ENCODE results near the gene NPC1.
"Not testable (repeated sequence)": the region's sequence is repeated elsewhere in the genome, so short reads cannot be mapped to it uniquely, and the experiment has no call there.

The NPC1 gene

GRCh38 chr18:23523429-23524212, 62.7 kb downstream of the NPC1 start:
- DNase-seq (ENCODE audit: low read depth): peak; percentile 86

- no peak for DNase-seq (ENCODE audit: low read depth)
These were observed 64.4 kb downstream of the NPC1 start for GRCh38 chr18:23521907-23522306.

- DNase-seq (ENCODE audit: low read depth): no peak
These were observed 65.0 kb downstream of the NPC1 start for GRCh38 chr18:23521271-23521670.

GRCh38 chr18:23519734-23520133, 66.6 kb downstream of the NPC1 start:
- DNase-seq (ENCODE audit: low read depth): no peak

GRCh38 chr18:23515911-23516546, 70.3 kb downstream of the NPC1 start:
- DNase-seq (ENCODE audit: low read depth): peak; percentile 74

GRCh38 chr18:23512641-23513040, 73.7 kb downstream of the NPC1 start:
- peak; percentile 65 for DNase-seq (ENCODE audit: low read depth)

- DNase-seq (ENCODE audit: low read depth): not testable (repeated sequence)
These were observed 74.1 kb downstream of the NPC1 start for GRCh38 chr18:23512216-23512615.

- not testable (repeated sequence) for DNase-seq (ENCODE audit: low read depth)
These were observed 75.4 kb downstream of the NPC1 start for GRCh38 chr18:23510923-23511322.

GRCh38 chr18:23506393-23506792, 79.9 kb downstream of the NPC1 start:
- DNase-seq (ENCODE audit: low read depth): no peak

- DNase-seq (ENCODE audit: low read depth): no peak
These were observed 81.6 kb downstream of the NPC1 start for GRCh38 chr18:23504720-23505119.

- DNase-seq (ENCODE audit: low read depth): no peak
These were observed 82.4 kb downstream of the NPC1 start for GRCh38 chr18:23503963-23504344.

GRCh38 chr18:23503038-23503962, 83.0 kb downstream of the NPC1 start, which contains the start of gene RMC1:
Gene RMC1 (plus strand): TSS chr18:23503511. CDS start chr18:23503619, 108 bp downstream.
- DNase-seq (ENCODE audit: low read depth): peak; percentile 94

- no peak for DNase-seq (ENCODE audit: low read depth)
These were observed 83.7 kb downstream of the NPC1 start for GRCh38 chr18:23502516-23503037.

- DNase-seq (ENCODE audit: low read depth): no peak
These were observed 84.7 kb downstream of the NPC1 start for GRCh38 chr18:23501626-23502025.

- DNase-seq (ENCODE audit: low read depth): no peak
These were observed 87.0 kb downstream of the NPC1 start for GRCh38 chr18:23499291-23499781.

- DNase-seq (ENCODE audit: low read depth): peak; percentile 87
These were observed 87.4 kb downstream of the NPC1 start for GRCh38 chr18:23498877-23499276.

- no peak for DNase-seq (ENCODE audit: low read depth)
These were observed 88.2 kb downstream of the NPC1 start for GRCh38 chr18:23498117-23498516.

- no peak for DNase-seq (ENCODE audit: low read depth)
These were observed 90.4 kb downstream of the NPC1 start for GRCh38 chr18:23495723-23496440.

- no peak for DNase-seq (ENCODE audit: low read depth)
These were observed 91.3 kb downstream of the NPC1 start for GRCh38 chr18:23494992-23495391.

GRCh38 chr18:23493654-23494053, 92.7 kb downstream of the NPC1 start:
- DNase-seq (ENCODE audit: low read depth): no peak

GRCh38 chr18:23489586-23489985, 96.7 kb downstream of the NPC1 start:
- DNase-seq (ENCODE audit: low read depth): peak; percentile 26

Measured in iris pigment epithelial cell (primary cell).